T-helper 2 cell treated with Interferon-gamma antibody and Interleukin-4, amounts not matched to agents 5 μg/mL and 100 μg/mL, for 36 hours (primary cell): ENCODE data around the gene IZUMO1.
A peak's percentile ranks its signal among the peaks of the same experiment; 100 is the strongest.
"Not testable (repeated sequence)": the region's sequence is repeated elsewhere in the genome, so short reads cannot be mapped to it uniquely, and the experiment has no call there.

Source experiments
- DNase-seq: peaks from one replicate; pipeline ENCODE4 v3.0.0; 2021; ENCODE audit warnings: low spot score
- H3K27ac Mint-ChIP-seq: one replicate; pipeline ENCODE4 v1.8.0; 2021; ENCODE audit warnings: mild to moderate bottlenecking, mixed read lengths
- H3K27me3 Mint-ChIP-seq: one replicate; pipeline ENCODE4 v1.8.0; 2021; ENCODE audit warnings: low read depth, mixed read lengths
- H3K36me3 Mint-ChIP-seq: one replicate; pipeline ENCODE4 v1.8.0; 2021; ENCODE audit warnings: low read depth, mixed read lengths
- H3K4me1 Mint-ChIP-seq: one replicate; pipeline ENCODE4 v1.8.0; 2021; ENCODE audit warnings: low read depth, mixed read lengths
- H3K4me3 Mint-ChIP-seq: one replicate; pipeline ENCODE4 v1.8.0; 2022; ENCODE audit warnings: mild to moderate bottlenecking, moderate library complexity, mixed read lengths
- H3K9me3 Mint-ChIP-seq: one replicate; pipeline ENCODE4 v1.8.0; 2021; ENCODE audit warnings: mixed read lengths

The IZUMO1 gene

GRCh38 chr19:48696353-48697010, 50.2 kb downstream of the IZUMO1 start:
- no peak overlapping the region for H3K27ac Mint-ChIP-seq
- peak overlapping the region; percentile 26 for H3K4me3 Mint-ChIP-seq
- peaks cover 7% of the 10 kb centered on the region for H3K4me1 Mint-ChIP-seq
- no peaks in the 10 kb centered on the region for H3K36me3 Mint-ChIP-seq
- no peaks in the 10 kb centered on the region for H3K9me3 Mint-ChIP-seq
- DNase-seq: no peak
- peaks cover 15% of the 10 kb centered on the region for H3K27me3 Mint-ChIP-seq

- Mint-ChIP-seq H3K27ac (no peak within 1 kb of the TSS), H3K4me3 (peak within 1 kb of the TSS; percentile 26), H3K4me1 (peaks cover 7% of the 10 kb centered on the region), H3K36me3 (no peaks in the 10 kb centered on the region), H3K9me3 (no peaks in the 10 kb centered on the region), H3K27me3 (peaks cover 15% of the 10 kb centered on the region)
- DNase-seq: no peak
These were observed 50.9 kb downstream of the IZUMO1 start, which contains the start of gene FUT2 for GRCh38 chr19:48695743-48696352. Gene FUT2 (plus strand): TSS chr19:48695971. CDS start chr19:48702957, 6,986 bp downstream.

GRCh38 chr19:48693629-48694028, 53.1 kb downstream of the IZUMO1 start:
- H3K27me3 Mint-ChIP-seq: peaks cover 15% of the 10 kb centered on the region
- not testable (repeated sequence) for H3K27ac Mint-ChIP-seq, H3K4me1 Mint-ChIP-seq, DNase-seq, H3K36me3 Mint-ChIP-seq, H3K4me3 Mint-ChIP-seq, H3K9me3 Mint-ChIP-seq
